ENCODE results near the gene SRGAP2.
"Not testable (repeated sequence)": the region's sequence is repeated elsewhere in the genome, so short reads cannot be mapped to it uniquely, and the experiment has no call there.

DNA sequence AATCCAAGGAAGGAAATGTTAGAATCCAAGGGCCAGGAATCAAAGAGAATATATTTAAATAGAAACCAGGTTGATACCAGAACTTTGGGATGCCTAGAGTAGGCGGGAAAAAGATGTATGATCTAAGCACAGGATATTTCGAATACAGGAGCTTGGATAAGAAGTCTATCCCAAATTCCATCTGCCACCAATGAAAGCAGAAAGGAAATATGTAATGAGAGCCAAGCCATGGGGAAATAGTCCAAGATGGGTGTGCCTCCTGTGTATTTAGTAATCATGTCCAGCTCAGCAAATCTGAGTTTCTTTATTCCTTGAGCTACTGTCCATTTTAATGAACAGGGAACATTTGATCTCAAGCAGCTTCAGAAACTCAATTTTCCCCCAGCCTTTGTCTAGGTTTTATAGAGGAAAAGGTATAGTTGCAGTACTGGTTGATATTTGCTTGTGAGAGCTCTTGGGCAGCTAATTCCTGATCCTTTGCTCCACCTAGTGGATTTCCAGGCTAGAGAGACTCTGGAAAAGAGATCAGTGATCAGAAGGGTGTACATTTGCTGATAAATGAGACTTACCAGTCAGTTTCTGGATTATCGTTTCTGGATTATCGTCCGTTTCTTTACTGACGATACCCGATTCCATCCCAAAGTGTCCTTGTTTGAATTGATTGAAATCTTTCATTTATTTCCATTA lies 29.0 kb upstream of the SRGAP2 start:
- TF ChIP-seq, protein P1, sequence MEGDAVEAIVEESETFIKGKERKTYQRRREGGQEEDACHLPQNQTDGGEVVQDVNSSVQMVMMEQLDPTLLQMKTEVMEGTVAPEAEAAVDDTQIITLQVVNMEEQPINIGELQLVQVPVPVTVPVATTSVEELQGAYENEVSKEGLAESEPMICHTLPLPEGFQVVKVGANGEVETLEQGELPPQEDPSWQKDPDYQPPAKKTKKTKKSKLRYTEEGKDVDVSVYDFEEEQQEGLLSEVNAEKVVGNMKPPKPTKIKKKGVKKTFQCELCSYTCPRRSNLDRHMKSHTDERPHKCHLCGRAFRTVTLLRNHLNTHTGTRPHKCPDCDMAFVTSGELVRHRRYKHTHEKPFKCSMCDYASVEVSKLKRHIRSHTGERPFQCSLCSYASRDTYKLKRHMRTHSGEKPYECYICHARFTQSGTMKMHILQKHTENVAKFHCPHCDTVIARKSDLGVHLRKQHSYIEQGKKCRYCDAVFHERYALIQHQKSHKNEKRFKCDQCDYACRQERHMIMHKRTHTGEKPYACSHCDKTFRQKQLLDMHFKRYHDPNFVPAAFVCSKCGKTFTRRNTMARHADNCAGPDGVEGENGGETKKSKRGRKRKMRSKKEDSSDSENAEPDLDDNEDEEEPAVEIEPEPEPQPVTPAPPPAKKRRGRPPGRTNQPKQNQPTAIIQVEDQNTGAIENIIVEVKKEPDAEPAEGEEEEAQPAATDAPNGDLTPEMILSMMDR (IDR thresholded peaks at IDR 0.05): peak in 3 of 4 donors; percentile 28 to 36 (median 33)
- TF ChIP-seq POLR2A (IDR thresholded peaks at IDR 0.05): not testable (repeated sequence)

Data from right lobe of liver (tissue), 4 donors.